ENCODE measurements around the gene CD99L2. TPM values are rescaled to one million over a fixed set of nuclear protein-coding genes. Genes with fewer than 3 reads are reported as not detected.

The CD99L2 gene
- total and polyA plus RNA-seq, 4 donors, result 22.3 to 39.6 (median 23.8) TPM

DNA sequence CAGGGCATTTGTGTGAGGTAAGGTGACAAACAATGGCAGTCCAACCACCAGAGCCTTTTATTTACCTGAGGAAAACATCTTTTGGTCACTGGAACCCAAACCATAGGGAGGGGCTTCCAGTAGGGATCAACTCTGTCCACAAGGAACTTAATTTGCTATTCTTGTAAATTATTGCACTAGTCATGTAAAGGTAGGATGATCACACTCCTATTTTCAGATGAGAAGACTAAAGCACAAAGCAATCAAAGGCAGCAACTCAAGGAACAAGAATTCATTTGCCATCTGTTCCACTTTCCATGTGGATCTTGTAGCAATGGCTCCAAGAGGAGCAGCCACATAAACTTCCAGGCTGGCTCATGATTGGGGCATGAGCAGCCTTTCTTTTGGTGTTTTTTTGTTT lies 35.3 kb downstream of the CD99L2 start:
- no peaks in the 10 kb centered on the region for H3K27me3 ChIP-seq (ENCODE audit: control insufficient read depth in 3 of 3, insufficient read depth in 3 of 3, low read length in 2 of 3)
- H3K4me3 ChIP-seq, result no peak overlapping the region
- TF ChIP-seq, protein P1, sequence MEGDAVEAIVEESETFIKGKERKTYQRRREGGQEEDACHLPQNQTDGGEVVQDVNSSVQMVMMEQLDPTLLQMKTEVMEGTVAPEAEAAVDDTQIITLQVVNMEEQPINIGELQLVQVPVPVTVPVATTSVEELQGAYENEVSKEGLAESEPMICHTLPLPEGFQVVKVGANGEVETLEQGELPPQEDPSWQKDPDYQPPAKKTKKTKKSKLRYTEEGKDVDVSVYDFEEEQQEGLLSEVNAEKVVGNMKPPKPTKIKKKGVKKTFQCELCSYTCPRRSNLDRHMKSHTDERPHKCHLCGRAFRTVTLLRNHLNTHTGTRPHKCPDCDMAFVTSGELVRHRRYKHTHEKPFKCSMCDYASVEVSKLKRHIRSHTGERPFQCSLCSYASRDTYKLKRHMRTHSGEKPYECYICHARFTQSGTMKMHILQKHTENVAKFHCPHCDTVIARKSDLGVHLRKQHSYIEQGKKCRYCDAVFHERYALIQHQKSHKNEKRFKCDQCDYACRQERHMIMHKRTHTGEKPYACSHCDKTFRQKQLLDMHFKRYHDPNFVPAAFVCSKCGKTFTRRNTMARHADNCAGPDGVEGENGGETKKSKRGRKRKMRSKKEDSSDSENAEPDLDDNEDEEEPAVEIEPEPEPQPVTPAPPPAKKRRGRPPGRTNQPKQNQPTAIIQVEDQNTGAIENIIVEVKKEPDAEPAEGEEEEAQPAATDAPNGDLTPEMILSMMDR (IDR thresholded peaks at IDR 0.05; ENCODE audit: control extremely low read depth, extremely low read depth), result no peak
- no peak for DNase-seq
- no peak for ATAC-seq (ENCODE audit: insufficient read depth, low FRiP score)
- no peak overlapping the region for H3K9ac ChIP-seq (ENCODE audit: insufficient read depth in 1 of 2, low read length in 2 of 2)
- no peaks in the 10 kb centered on the region for H3K9me3 ChIP-seq (ENCODE audit: control insufficient read depth in 4 of 4, insufficient read depth in 3 of 4, low read length in 3 of 4)
- H3K4me1 ChIP-seq (ENCODE audit: control insufficient read depth in 5 of 5, insufficient read depth in 5 of 5, low read length in 5 of 5), result no peaks in the 10 kb centered on the region
- H3K27ac ChIP-seq (ENCODE audit: low read depth in 1 of 2, low read length in 1 of 2), result no peak overlapping the region
- H3K36me3 ChIP-seq (ENCODE audit: control insufficient read depth in 4 of 4, insufficient read depth in 4 of 4, low read length in 4 of 4), result peaks cover 0 to 2% (median 0%) of the 10 kb centered on the region in 4 donors

GRCh38 chrX:150857453-150857852 lies 41.0 kb downstream of the CD99L2 start:
- TF ChIP-seq, protein P1 (IDR thresholded peaks at IDR 0.05; ENCODE audit: control extremely low read depth, extremely low read depth), result no peak
- DNase-seq (no peak), ATAC-seq (ENCODE audit: insufficient read depth, low FRiP score) (no peak)
- Histone ChIP-seq H3K36me3 (ENCODE audit: control insufficient read depth in 4 of 4, insufficient read depth in 4 of 4, low read length in 4 of 4) (peaks cover 0 to 2% (median 0%) of the 10 kb centered on the region in 4 donors), H3K4me3 (no peak overlapping the region), H3K4me1 (ENCODE audit: control insufficient read depth in 5 of 5, insufficient read depth in 5 of 5, low read length in 5 of 5) (peaks cover 0 to 5% (median 0%) of the 10 kb centered on the region in 5 donors), H3K27me3 (ENCODE audit: control insufficient read depth in 3 of 3, insufficient read depth in 3 of 3, low read length in 2 of 3) (no peaks in the 10 kb centered on the region), H3K9ac (ENCODE audit: insufficient read depth in 1 of 2, low read length in 2 of 2) (no peak overlapping the region), H3K9me3 (ENCODE audit: control insufficient read depth in 4 of 4, insufficient read depth in 3 of 4, low read length in 3 of 4) (peaks cover 0 to 7% (median 2%) of the 10 kb centered on the region in 4 donors), H3K27ac (ENCODE audit: low read depth in 1 of 2, low read length in 1 of 2) (no peak overlapping the region)
- WGBS, 2 donors, result 76 to 89% methylated on average over 3 of the region's 3 CpGs

DNA sequence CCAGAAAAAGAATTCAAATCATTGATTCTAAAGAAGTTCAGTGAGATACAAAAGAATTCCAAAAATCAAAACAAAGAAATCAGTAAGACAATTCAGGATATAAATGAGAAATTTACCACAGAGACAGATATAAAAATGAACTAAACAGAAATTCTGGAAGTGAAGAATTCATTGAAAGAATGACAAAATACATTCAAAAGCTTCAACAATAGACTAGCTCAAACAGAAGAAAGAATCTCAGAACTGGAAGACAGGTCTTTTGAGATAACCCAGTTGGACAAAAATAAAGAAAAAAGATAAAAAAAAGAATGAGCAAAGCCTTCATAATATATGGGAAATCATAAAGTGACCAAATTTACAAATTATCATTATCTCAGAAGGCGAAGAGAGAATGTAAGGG lies 41.7 kb downstream of the CD99L2 start:
- WGBS, 2 donors, result 73 to 100% methylated on average over 1 of the region's 1 CpG
- no peak overlapping the region for H3K27ac ChIP-seq (ENCODE audit: low read depth in 1 of 2, low read length in 1 of 2)
- H3K9ac ChIP-seq (ENCODE audit: insufficient read depth in 1 of 2, low read length in 2 of 2), result no peak overlapping the region
- H3K4me3 ChIP-seq, result no peak overlapping the region
- TF ChIP-seq, protein P1 (IDR thresholded peaks at IDR 0.05; ENCODE audit: control extremely low read depth, extremely low read depth), result no peak
- H3K27me3 ChIP-seq (ENCODE audit: control insufficient read depth in 3 of 3, insufficient read depth in 3 of 3, low read length in 2 of 3), result no peaks in the 10 kb centered on the region
- peaks cover 0 to 5% (median 0%) of the 10 kb centered on the region in 5 donors for H3K4me1 ChIP-seq (ENCODE audit: control insufficient read depth in 5 of 5, insufficient read depth in 5 of 5, low read length in 5 of 5)
- H3K9me3 ChIP-seq (ENCODE audit: control insufficient read depth in 4 of 4, insufficient read depth in 3 of 4, low read length in 3 of 4), result peaks cover 0 to 7% (median 2%) of the 10 kb centered on the region in 4 donors
- peaks cover 0 to 2% (median 0%) of the 10 kb centered on the region in 4 donors for H3K36me3 ChIP-seq (ENCODE audit: control insufficient read depth in 4 of 4, insufficient read depth in 4 of 4, low read length in 4 of 4)
- no peak for DNase-seq
- no peak for ATAC-seq (ENCODE audit: insufficient read depth, low FRiP score)

DNA sequence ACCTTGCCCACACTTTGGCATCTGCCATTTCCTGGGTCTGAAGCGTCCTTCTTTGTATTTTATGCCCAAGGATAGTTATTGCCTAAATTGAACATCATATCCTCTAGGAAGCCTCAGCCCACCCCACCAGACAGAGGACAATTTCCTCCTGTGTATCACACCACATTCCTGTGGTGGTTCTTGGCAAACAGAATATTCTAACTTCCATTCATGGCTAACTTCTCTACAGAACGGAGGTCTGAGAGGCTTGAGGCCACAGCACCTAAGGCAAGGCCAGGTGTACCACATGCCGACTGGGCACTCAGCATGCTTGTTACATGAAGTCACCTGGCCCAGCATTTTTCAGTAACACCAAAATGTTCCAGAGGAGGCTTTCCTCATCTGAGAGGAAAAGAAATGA lies 42.4 kb downstream of the CD99L2 start:
- DNase-seq (no peak), ATAC-seq (ENCODE audit: insufficient read depth, low FRiP score) (no peak)
- Histone ChIP-seq H3K4me3 (no peak overlapping the region), H3K4me1 (ENCODE audit: control insufficient read depth in 5 of 5, insufficient read depth in 5 of 5, low read length in 5 of 5) (peaks cover 0 to 5% (median 0%) of the 10 kb centered on the region in 5 donors), H3K36me3 (ENCODE audit: control insufficient read depth in 4 of 4, insufficient read depth in 4 of 4, low read length in 4 of 4) (peaks cover 0 to under 1% (median 0%) of the 10 kb centered on the region in 4 donors), H3K9me3 (ENCODE audit: control insufficient read depth in 4 of 4, insufficient read depth in 3 of 4, low read length in 3 of 4) (peaks cover 0 to 7% (median 2%) of the 10 kb centered on the region in 4 donors), H3K9ac (ENCODE audit: insufficient read depth in 1 of 2, low read length in 2 of 2) (no peak overlapping the region), H3K27me3 (ENCODE audit: control insufficient read depth in 3 of 3, insufficient read depth in 3 of 3, low read length in 2 of 3) (no peaks in the 10 kb centered on the region), H3K27ac (ENCODE audit: low read depth in 1 of 2, low read length in 1 of 2) (no peak overlapping the region)
- TF ChIP-seq, protein P1 (IDR thresholded peaks at IDR 0.05; ENCODE audit: control extremely low read depth, extremely low read depth), result no peak
- WGBS, 2 donors, result 78 to 95% methylated on average over 3 of the region's 3 CpGs

All from lung (tissue), 12 donors.